PC-9 (cell line): ENCODE data around the gene TOPAZ1.

ENCODE experiments used
- EZH2 ChIP-seq: fragments of 200-600 bp; sonication (generic); IDR thresholded peaks from 2 replicates; pipeline ENCODE4 v1.8.0; 2017; ENCODE audit warnings: antibody characterized with exemption, low read depth
- TF ChIP-seq, protein P1 (sequence below): fragments of 200-600 bp; sonication (generic); conservative IDR thresholded peaks from 2 replicates; pipeline ENCODE4 v1.6.1; 2017; ENCODE audit warnings: mixed run types, antibody characterized with exemption, mild to moderate bottlenecking, moderate library complexity

DNA sequence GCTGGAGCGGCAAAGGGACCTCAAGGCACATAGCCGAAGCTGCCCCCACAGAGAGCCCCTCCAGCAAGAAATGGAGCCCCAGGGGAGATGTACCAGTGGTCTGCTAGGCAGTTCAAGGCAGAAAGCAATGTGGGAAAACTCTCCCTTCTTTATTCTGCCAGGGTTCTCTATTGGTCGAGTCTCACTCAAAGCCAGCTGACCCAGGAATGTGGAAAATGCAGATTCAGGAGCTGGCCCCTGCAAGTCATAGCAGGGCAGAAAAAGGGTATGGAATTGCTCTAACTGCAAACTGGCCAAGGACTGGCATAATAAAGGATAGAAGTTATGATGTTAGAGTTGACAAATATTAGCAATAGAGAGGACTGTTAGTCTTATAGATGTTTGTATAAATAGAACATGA lies 4.0 kb upstream of the TOPAZ1 start:
- TF ChIP-seq, protein P1, sequence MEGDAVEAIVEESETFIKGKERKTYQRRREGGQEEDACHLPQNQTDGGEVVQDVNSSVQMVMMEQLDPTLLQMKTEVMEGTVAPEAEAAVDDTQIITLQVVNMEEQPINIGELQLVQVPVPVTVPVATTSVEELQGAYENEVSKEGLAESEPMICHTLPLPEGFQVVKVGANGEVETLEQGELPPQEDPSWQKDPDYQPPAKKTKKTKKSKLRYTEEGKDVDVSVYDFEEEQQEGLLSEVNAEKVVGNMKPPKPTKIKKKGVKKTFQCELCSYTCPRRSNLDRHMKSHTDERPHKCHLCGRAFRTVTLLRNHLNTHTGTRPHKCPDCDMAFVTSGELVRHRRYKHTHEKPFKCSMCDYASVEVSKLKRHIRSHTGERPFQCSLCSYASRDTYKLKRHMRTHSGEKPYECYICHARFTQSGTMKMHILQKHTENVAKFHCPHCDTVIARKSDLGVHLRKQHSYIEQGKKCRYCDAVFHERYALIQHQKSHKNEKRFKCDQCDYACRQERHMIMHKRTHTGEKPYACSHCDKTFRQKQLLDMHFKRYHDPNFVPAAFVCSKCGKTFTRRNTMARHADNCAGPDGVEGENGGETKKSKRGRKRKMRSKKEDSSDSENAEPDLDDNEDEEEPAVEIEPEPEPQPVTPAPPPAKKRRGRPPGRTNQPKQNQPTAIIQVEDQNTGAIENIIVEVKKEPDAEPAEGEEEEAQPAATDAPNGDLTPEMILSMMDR, result no peak
- TF ChIP-seq EZH2, result no peak
